Endometrial microvascular endothelial cells (primary cell): ENCODE measurements around the gene SH2B3. TPM values are rescaled to one million over a fixed set of nuclear protein-coding genes. Genes with fewer than 3 reads are reported as not detected.
"Not testable (repeated sequence)": the region's sequence is repeated elsewhere in the genome, so short reads cannot be mapped to it uniquely, and the experiment has no call there.

Experiments used
- in situ Hi-C: cut with HindIII; loops from 2 replicates; pipeline ENCODE4 v1.10.0; 2017; ENCODE audit warnings: low sequenced_read_pairs, low pct_unique_long_range_greater_than_20kb; ENCODE audit errors: inconsistent ontology term
- total RNA-seq: library from RNA; depleted of rRNA; stranded (reverse); fragments of >200 nt; gene quantifications from one replicate; pipeline ENCODE4 v1.2.3, GENCODE V29; 2015; ENCODE audit errors: inconsistent ontology term

Gene SH2B3
- total RNA-seq = 152 TPM

DNA sequence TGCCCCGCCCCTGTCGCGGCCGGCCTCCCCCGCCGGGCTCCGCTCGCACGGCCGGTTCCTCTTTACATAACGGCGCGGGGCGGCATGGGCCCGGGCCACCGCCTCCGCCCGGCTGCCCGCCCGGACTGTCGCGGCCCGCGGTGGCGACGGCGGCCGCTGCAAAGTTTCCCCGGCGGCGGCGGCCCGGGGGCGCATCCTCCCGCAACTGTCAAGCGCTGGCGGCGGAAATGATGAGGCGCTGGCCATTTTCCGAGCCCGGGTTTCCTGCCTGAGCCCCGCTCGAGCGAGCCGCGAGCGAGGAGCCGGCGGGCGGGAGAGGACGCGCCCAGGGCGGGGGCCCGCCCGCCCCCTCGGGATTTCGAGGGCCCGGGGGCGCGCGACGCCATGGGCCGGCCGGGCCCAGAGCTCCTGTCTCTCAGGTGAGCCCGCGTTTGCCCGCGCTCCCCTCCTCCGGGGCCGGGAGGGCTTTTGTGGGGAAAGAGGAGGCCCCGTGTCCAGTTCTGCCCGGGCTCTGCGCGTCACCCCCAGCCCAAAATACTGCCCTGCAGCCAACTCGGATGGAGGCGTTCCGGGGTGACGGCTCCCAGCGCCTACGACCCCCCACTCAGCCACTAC, at the start of gene SH2B3:
Gene SH2B3, plus strand, starts transcription at position 65 of the 615 bp plus-strand sequence. CDS start 12,223 bp downstream, outside the sequence.
- in situ Hi-C loops = no loop called here

DNA sequence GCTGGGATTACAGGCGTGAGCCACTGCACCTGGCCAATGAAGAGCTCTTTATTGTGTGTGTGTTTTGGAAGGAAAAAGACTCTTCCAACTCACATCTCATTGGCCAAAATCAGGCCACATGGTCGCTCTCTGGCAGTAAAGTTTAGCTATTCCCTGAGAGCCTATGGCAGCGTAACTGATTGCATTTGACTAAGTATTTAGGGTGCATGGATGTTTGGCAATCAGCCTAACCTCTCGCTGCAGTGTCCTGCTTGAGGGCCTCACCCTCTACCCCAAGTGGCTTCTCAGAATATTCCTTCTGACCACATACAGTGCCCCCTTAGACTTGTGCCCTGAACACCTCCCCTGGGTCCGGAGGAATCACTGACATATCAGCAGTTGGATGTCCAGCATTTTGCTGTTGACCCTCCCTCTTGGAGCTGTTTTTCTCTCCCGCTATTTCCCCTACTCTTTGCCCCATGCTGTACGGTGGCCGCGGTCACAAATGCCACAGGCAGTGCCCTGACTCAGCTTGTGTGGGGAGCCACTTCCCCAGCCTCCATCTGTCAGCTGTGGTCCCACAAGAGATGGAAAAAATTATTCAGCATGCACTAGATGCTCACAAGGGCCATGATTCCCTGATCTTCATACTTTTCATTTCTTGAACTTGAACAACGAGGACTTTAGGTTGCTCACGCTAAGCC, 46.4 kb upstream of the SH2B3 start:
- in situ Hi-C loops = no loop called here

GRCh38 chr12:111359914-111360276, 45.8 kb upstream of the SH2B3 start:
- in situ Hi-C loops = no loop called here

GRCh38 chr12:111360325-111360930, 45.3 kb upstream of the SH2B3 start:
- in situ Hi-C loops = no loop called here

- in situ Hi-C loops = no loop called here
Measured at GRCh38 chr12:111361073-111361716, 44.5 kb upstream of the SH2B3 start.

DNA sequence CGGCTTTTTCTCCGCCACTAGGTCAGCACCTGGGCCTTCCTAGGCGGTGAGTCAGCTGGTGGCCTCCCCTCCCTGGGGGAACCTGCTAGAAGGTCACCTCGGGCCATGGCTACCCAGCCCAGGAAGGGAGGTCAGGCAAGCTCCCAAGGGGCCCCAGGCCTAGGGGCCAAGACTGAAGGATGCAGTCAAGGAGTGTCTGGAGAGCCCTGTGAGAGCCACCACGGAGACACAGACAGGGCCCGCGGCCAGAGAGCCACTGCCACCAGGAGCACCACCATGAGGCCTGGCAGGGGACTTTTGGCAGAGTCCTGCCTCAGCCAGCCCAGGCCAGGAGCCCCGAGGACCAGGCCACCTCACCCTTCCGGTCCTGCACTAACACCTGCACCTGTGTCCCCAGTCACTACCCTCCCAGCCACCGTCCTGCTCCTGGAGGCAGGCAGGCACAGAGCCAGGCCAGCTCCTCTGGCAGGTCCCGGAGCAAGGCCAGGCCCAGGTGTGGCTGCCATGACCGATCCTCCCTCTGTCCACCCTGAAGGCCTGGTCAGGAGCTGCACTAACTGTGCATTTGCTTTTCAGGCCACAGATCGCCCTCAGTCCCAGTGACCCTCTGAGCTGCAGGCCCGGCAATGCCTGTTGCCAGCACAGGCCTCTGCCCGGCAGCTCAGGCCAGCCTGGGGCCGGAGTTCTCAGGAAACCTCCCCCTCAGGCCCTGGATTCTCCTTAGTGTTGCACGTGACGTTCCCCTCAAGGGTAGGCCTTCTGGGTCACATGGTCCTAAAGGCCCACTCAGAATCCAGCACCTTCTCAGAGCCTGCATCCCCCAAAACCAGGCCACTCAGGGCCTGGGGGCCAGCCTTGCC, 43.8 kb upstream of the SH2B3 start:
- in situ Hi-C loops = no loop called here

- in situ Hi-C loops = no loop called here
Measured at GRCh38 chr12:111362687-111363475, 42.8 kb upstream of the SH2B3 start.

- in situ Hi-C loops = no loop called here
Measured at GRCh38 chr12:111363578-111363977, 42.1 kb upstream of the SH2B3 start.

GRCh38 chr12:111366075-111366474, 39.6 kb upstream of the SH2B3 start:
- in situ Hi-C loops = no loop called here

GRCh38 chr12:111366583-111366982, 39.1 kb upstream of the SH2B3 start:
- in situ Hi-C loops = no loop called here

DNA sequence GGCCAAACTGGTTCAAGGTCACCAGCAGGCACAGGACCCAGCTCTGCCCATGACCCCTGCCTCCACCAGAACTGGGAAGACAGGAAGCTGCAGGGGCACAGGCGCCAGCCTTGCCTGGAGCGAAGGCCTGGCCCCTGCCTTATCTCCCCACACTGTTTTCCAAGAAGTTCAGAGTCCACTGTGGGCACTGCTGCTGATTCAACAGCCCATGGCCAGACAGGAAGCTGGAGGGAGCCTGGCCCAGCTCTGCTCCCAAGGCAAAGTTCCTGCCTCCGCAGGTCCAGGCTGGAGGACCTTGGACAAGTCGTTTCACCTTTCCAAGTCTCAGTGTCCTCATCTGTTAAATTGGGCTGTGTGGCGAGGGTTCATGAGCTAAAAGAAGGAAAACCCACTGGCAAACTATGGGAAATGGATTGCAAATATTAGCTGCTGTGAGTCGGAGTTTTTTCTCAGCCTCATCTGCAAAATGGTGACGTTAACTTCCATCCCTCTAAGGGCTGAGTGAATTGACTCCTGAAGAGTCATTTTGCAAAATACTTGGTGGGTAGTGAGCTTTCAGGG, 38.0 kb upstream of the SH2B3 start:
- in situ Hi-C loops = no loop called here

DNA sequence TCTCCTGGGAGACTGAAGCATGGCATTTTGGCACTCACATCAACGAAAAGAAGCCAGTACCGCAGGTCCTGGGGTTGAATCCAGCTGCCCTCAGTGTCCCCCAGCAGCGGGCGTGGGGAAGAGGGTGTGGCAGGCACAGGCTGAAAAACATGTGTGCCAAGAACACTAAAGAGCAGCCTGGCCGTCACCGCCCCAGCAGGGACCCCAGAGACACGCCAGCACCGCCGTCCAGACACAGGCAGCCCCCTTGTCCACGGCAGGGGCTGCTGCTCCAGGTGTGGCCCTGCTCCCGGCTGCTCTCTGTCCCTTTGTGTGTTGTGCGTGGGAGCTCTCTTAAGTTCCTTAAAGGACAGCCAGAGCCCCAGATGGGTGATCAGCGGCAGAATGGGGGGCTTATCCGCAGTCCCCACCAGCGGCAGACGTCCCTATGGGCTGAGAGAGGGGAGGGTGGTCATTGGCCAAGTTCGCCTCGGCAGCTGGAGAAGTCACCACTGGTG, 37.4 kb upstream of the SH2B3 start:
- in situ Hi-C loops = no loop called here

DNA sequence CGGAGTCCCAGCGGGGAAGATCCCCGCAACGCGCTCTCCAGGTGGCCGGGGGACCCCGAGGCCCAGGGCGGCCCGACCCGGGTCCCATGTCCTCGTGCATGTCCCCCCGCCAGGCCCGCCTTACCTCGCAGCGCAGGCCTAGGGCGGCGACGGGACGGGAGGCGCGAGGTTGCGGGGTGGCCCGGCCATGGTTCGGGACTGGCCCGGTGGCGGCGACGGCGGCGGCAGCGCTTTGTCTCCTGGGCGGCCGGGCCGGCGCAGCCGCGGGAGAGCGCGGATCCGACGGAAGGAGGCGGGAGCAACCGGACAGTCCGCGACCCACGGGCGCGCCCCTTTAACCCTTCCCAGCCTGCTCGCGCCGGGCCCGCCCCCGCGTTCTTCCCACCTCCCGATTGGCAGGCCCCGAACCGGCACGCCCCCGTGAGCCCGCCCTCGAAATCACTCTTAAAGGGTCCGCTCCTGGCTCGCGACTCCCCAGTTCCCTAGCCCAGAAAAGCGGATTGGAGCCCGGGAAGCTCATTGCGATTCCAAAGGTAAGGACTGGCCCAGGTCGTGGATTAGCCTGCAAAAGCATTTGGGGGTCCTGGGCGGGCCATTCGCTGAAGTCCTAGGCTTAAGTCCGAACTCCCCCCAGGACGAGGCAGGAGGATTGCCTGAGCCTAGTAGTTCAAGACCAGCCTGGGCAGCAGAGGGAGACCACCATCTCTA, 36.8 kb upstream of the SH2B3 start, which contains the start of gene PHETA1:
Gene PHETA1, minus strand, starts transcription at position 308 of the 708 bp plus-strand sequence. CDS start 5,668 bp downstream, outside the sequence.
- in situ Hi-C loops = no loop called here

DNA sequence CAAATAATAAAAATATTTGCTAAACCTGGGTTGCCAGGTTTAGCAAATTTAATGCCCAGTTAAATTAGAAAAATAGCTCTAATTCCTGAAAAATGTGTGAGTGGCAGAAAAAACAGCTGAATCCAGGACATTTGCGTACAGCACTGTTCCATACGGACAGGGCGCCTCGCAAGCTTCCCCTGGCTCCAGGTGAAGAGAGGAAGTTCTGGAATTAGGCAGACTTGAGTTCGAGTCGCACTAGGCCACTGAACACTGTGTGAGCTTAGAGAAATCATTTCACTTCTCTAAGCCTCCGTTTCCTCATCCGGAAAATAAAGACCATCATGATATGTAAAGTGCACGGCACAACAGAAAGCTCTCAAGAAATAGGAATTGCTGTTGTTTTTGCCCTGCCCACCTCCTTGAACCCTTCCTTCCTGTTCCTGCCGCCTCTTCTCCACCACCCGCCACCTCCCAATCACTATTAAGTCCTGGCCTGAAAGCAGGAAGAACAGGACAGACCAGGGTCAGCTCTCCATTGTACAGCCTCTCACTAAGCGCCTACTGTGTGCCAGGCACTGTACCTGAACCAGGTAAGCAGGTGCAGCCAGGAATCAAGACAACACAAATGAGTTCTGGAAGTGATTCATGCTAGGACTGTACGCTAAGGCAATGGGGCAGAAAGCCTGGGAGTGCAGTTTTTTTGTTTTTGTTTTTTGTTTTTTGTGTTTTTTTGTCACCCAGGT, 36.1 kb upstream of the SH2B3 start:
- in situ Hi-C loops = no loop called here

GRCh38 chr12:111373231-111373630, 32.5 kb upstream of the SH2B3 start:
- in situ Hi-C loops = not testable (repeated sequence)

- in situ Hi-C loops = no loop called here
Measured at GRCh38 chr12:111377440-111377839, 28.3 kb upstream of the SH2B3 start.
